HCT116 (cell line): ENCODE data around the gene DNPH1.

Experiments
- CTCF ChIP-seq, 3 experiments: fragments of 200-600 bp in 1 of 3; sonication (generic) in 1 of 3; IDR thresholded peaks in 2 of 3; conservative IDR thresholded peaks in 1 of 3; 2 replicates each; pipeline ENCODE4 v1.5.1; 2012 to 2017; ENCODE audit warnings: low read depth in 2 of 3, low read length in 2 of 3, antibody characterized with exemption in 1 of 3, borderline replicate concordance in 1 of 3, control low read depth in 1 of 3, mild to moderate bottlenecking in 1 of 3, mixed read lengths in 1 of 3, mixed run types in 1 of 3, moderate library complexity in 1 of 3; ENCODE audit not compliant: insufficient read depth in 1 of 3
- EZH2 ChIP-seq: fragments of 200-600 bp; sonication (generic); IDR thresholded peaks from 2 replicates; pipeline ENCODE4 v1.6.1; 2017; ENCODE audit warnings: antibody characterized with exemption, mixed run types
- EZH2phosphoT487 ChIP-seq: fragments of 200-600 bp; IDR thresholded peaks from 2 replicates; pipeline ENCODE4 v1.6.1; 2018; ENCODE audit warnings: antibody characterized with exemption, borderline replicate concordance
- FOSL1 ChIP-seq: IDR thresholded peaks from 2 replicates; pipeline ENCODE4 v1.6.1; 2012; ENCODE audit warnings: low read depth
- MAX ChIP-seq: IDR thresholded peaks from 2 replicates; pipeline ENCODE4 v1.6.1; 2012
- POLR2A ChIP-seq: IDR thresholded peaks from 2 replicates; pipeline ENCODE4 v1.7.0; 2011; ENCODE audit warnings: borderline replicate concordance; ENCODE audit not compliant: insufficient read depth, insufficient read length; ENCODE audit errors: extremely low read depth
- POLR2AphosphoS5 ChIP-seq: IDR thresholded peaks from 2 replicates; pipeline ENCODE4 v1.6.1; 2011; ENCODE audit warnings: mild to moderate bottlenecking, low read depth, low read length, moderate library complexity
- RAD21 ChIP-seq: IDR thresholded peaks from 2 replicates; pipeline ENCODE4 v1.6.1; 2012; ENCODE audit warnings: low read depth, mild to moderate bottlenecking
- REST ChIP-seq: IDR thresholded peaks from 2 replicates; pipeline ENCODE4 v1.6.1; 2012; ENCODE audit warnings: low read depth
- SP1 ChIP-seq: IDR thresholded peaks from 2 replicates; pipeline ENCODE4 v1.6.1; 2012; ENCODE audit warnings: low read depth
- ZFX ChIP-seq: fragments of 450-650 bp; IDR thresholded peaks from 2 replicates; pipeline ENCODE4 v1.6.1; 2017
- ZNF274 ChIP-seq: fragments of 200-500 bp; sonication (Bioruptor generic); IDR thresholded peaks from 2 replicates; pipeline ENCODE4 v1.6.1; 2014; ENCODE audit warnings: mild to moderate bottlenecking, low read depth, low read length, inconsistent platforms

- no peak for TF ChIP-seq EZH2
- no peak for TF ChIP-seq RAD21
- TF ChIP-seq CTCF (IDR thresholded peaks at IDR 0.05 in 2 of 3, conservative IDR thresholded peaks at IDR 0.05 in 1 of 3; ENCODE audit: borderline replicate concordance in 1 of 3, insufficient read depth in 1 of 3, low read depth in 2 of 3, low read length in 2 of 3): no peak
- no peak for TF ChIP-seq POLR2A
- no peak for TF ChIP-seq POLR2AphosphoS5
- no peak for TF ChIP-seq EZH2phosphoT487
- TF ChIP-seq FOSL1: no peak
- no peak for TF ChIP-seq SP1
- no peak for TF ChIP-seq ZFX
- TF ChIP-seq ZNF274: no peak
- TF ChIP-seq REST: no peak
- TF ChIP-seq MAX: no peak
These were observed 14.2 kb downstream of the DNPH1 start for GRCh38 chr6:43215066-43215465.
